Measurements from ENCODE around the gene CCNJ. TPM values are rescaled to one million over a fixed set of nuclear protein-coding genes. Genes with fewer than 3 reads are reported as not detected.

CCNJ gene
- total RNA-seq, 3 donors from 2014 or later = 6.0 to 7.8 (median 6.9) TPM

- no peaks in the 10 kb centered on the region for H3K4me1 ChIP-seq (ENCODE audit: low read depth)
- H3K9me3 ChIP-seq = no peaks in the 10 kb centered on the region
- no peak overlapping the region for H3K4me3 ChIP-seq
- no peaks in the 10 kb centered on the region for H3K36me3 ChIP-seq (ENCODE audit: low read depth)
- peak in 1 of 3 donors; percentile 80 for DNase-seq
- peak; percentile 22 for TF ChIP-seq CTCF (IDR thresholded peaks at IDR 0.05)
- peak; percentile 94 for ATAC-seq
- intact Hi-C loops (cut with DNase I, micrococcal nuclease) = no loop called here
These were observed 26.1 kb upstream of the CCNJ start for GRCh38 chr10:96017191-96017687.

GRCh38 chr10:96021332-96021731, 22.1 kb upstream of the CCNJ start:
- no peaks in the 10 kb centered on the region for H3K36me3 ChIP-seq (ENCODE audit: low read depth)
- no peak overlapping the region for H3K4me3 ChIP-seq
- intact Hi-C loops (cut with DNase I, micrococcal nuclease) = no loop called here
- TF ChIP-seq CTCF (IDR thresholded peaks at IDR 0.05) = no peak
- H3K9me3 ChIP-seq = no peaks in the 10 kb centered on the region
- ATAC-seq (no peak), DNase-seq (no peak)
- H3K4me1 ChIP-seq (ENCODE audit: low read depth) = no peaks in the 10 kb centered on the region

GRCh38 chr10:96022739-96023138, 20.6 kb upstream of the CCNJ start:
- intact Hi-C loops (cut with DNase I, micrococcal nuclease) = no loop called here
- TF ChIP-seq CTCF (IDR thresholded peaks at IDR 0.05) = no peak
- no peak for ATAC-seq

GRCh38 chr10:96023168-96023567, 20.2 kb upstream of the CCNJ start:
- Histone ChIP-seq H3K4me1 (ENCODE audit: low read depth) (no peaks in the 10 kb centered on the region), H3K36me3 (ENCODE audit: low read depth) (no peaks in the 10 kb centered on the region), H3K9me3 (no peaks in the 10 kb centered on the region), H3K4me3 (no peak overlapping the region)
- no peak for TF ChIP-seq CTCF (IDR thresholded peaks at IDR 0.05)
- intact Hi-C loops (cut with DNase I, micrococcal nuclease) = no loop called here
- no peak for ATAC-seq
- no peak for DNase-seq

More at GRCh38 chr10:96022739-96023138, 20.6 kb upstream of the CCNJ start:
- Histone ChIP-seq H3K4me3 (no peak overlapping the region), H3K36me3 (ENCODE audit: low read depth) (no peaks in the 10 kb centered on the region), H3K4me1 (ENCODE audit: low read depth) (no peaks in the 10 kb centered on the region), H3K9me3 (no peaks in the 10 kb centered on the region)
- no peak for DNase-seq

GRCh38 chr10:96025566-96025965, 17.8 kb upstream of the CCNJ start:
- Histone ChIP-seq H3K4me1 (ENCODE audit: low read depth) (no peaks in the 10 kb centered on the region), H3K4me3 (no peak overlapping the region), H3K36me3 (ENCODE audit: low read depth) (no peaks in the 10 kb centered on the region), H3K9me3 (no peaks in the 10 kb centered on the region)
- peak; percentile 66 for ATAC-seq
- intact Hi-C loops (cut with DNase I, micrococcal nuclease) = no loop called here
- no peak for TF ChIP-seq CTCF (IDR thresholded peaks at IDR 0.05)
- DNase-seq = no peak

- ATAC-seq (no peak), DNase-seq (no peak)
- H3K4me1 ChIP-seq (ENCODE audit: low read depth) = no peaks in the 10 kb centered on the region
- H3K36me3 ChIP-seq (ENCODE audit: low read depth) = no peaks in the 10 kb centered on the region
- intact Hi-C loops (cut with DNase I, micrococcal nuclease) = no loop called here
- no peaks in the 10 kb centered on the region for H3K9me3 ChIP-seq
- no peak for TF ChIP-seq CTCF (IDR thresholded peaks at IDR 0.05)
- H3K4me3 ChIP-seq = no peak overlapping the region
These were observed 8.8 kb upstream of the CCNJ start for GRCh38 chr10:96034625-96035024.
